ENCODE results near the gene SLC25A26.

GRCh38 chr3:66404197-66404596 lies 183.4 kb downstream of the SLC25A26 start:
- TF ChIP-seq CTCF (conservative IDR thresholded peaks at IDR 0.05), result no peak
- TF ChIP-seq ZFX (IDR thresholded peaks at IDR 0.05), result no peak

Data from C4-2B (cell line).